Hepatic stellate cell (primary cell): ENCODE data around the gene RCOR3.

ENCODE experiments used
- DNase-seq: peaks from one replicate; pipeline ENCODE4 v3.0.0; 2011; ENCODE audit warnings: low spot score

The RCOR3 gene

DNA sequence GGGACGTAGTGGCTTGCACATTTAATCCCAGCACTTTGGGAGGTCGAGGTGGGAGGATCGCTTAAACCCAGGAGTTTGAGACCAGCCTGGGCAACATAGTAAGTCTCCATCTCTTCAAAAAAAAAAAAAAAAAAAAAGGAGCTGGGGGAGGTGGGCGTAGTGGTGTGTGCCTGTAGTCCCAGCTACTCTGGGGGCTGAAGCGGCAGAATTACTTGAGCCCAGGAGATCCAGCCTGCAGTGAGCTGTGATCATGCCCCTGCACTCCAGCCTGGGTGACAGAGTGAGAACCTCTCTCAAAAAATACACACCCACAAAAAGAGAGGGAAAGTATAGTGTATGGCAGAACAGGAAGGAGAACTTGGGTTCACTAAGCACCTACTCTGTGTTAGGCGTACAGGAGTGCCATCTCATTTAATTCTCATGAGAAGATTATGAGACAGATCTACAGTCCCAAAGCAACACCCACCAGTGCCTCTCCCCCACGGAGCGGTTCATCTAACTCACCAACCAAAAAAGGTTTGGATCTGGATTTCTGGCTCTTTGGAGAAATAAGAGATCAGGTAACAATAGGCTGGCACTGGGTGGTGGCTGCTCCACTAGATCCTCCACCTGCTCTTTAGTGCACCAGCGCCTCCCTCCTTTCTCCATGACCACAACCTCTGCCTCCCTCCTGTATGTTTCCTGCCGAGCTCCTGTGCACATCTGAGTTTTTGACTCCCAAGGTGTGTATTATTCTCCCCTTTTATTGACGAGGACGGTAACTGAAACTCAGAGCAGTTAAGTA, 66.0 kb downstream of the RCOR3 start:
- no peak for DNase-seq

DNA sequence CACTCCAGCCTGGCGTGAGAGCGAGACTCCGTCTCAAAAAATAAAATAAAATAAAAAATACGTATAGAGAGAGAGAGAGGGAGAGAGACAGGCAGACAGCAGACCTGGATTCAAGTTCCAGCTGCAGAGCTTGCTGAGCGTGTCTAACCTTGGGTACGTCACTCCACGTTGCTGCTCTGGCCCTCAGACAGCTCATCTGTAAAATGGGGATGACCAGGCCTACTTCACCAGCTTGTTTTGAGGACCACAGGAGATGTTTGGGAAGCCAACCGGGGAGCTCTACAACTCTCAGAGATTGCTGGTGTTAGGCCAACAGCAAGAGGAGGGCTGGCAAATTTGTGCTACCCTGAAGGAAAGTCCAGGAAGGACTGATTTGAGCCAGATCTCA, 67.0 kb downstream of the RCOR3 start:
- no peak for DNase-seq

DNA sequence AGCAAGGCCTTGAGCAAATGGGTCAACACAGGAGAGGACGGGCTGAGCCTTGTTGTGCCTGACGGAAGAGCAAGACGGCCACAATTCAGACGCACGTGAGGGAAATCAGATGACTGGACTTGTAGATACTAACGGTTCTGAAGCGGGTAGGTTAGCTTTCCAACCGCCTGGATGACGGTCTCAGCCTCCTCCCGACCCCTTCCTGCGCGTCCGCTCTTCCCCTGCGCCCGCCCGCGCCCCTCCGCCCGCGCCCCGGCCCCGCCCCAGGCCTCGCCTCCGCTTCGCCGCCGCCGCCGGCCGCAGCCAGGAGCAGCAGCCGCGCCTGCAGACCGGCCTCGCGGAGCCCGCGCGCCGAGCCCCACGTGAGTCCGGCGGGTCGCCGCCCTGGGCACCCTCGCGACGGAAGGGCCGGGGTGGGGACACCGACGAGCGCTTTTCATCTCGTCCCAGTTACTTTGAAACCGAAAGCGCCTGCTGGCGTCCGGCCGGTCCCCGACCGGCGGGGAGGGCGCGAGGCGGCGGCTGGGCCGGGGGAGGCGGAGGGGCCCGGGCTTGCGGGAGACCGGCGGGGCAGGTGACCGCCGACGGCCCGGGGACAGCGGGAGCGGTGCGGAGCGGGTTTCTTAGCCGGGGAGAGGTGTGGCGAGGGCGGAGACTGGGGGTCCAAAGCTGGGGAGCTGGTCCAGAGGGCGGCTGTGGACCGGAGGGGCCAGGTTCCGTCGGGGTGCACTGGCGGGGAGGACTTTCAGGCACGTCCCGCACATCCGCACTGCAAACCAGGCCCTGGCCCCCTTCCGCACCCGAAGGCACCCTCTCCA, 67.6 kb downstream of the RCOR3 start, which contains the start of gene TRAF5:
Gene TRAF5, plus strand, starts transcription at position 306 of the 818 bp plus-strand sequence. CDS start 26,407 bp downstream, outside the sequence.
- peak; percentile 43 for DNase-seq

DNA sequence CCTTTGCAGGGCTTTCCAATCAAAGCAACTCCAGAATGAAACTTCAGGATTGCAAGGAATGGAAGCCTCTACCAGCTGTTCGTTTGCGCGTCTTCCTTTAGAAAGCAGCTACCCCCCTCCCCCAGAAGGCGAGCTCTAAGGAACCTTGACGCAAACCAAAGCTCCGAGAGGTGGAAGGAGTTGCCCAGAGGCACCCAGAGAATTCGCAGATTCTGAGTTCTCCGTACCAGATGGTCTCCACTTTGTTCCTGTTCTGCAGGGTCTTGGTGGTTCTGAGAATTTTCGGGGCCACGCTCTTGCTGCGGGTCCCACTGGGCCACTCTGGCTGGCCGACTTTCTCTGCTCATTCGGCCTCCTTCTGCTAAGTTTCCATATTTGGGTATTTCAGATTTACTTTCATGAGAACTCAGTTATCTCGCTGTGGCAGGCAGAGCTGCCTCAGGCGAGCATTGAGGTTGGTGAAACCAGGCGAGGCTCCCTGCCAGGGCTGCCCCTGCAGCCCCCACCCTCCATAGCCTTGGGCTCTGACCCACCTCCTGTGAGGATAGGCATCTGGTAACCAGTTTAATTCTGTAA, 68.3 kb downstream of the RCOR3 start:
- peak; percentile 72 for DNase-seq

DNA sequence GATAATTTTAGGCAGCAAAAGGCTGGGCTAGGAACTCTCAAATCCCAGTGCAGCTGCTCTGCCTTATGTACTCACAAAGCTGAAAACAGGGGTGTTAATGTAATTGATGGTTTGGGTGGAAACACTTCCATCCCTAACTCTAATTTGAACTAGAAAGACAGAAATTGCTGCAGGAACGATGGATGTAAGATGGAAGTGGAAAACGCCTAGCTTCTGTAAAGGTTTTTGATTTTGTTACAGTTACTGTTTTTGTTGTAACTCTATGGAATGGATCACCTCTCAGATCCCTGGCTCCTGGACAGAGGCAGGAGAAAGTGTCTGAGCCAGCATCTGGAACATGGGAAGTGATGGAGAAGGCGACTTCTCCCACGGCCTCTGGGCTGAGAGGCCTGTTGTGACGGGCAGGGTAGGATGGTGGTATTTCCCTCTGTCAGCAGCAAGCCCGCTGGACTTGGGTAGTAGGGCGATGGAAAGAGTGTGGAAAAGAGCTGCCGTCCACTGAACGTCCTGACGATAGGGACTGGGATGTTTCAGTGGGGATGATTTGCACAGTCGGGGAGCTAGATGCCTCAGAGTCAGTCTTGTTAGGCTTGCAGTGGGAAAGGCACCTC, 69.0 kb downstream of the RCOR3 start:
- no peak for DNase-seq

DNA sequence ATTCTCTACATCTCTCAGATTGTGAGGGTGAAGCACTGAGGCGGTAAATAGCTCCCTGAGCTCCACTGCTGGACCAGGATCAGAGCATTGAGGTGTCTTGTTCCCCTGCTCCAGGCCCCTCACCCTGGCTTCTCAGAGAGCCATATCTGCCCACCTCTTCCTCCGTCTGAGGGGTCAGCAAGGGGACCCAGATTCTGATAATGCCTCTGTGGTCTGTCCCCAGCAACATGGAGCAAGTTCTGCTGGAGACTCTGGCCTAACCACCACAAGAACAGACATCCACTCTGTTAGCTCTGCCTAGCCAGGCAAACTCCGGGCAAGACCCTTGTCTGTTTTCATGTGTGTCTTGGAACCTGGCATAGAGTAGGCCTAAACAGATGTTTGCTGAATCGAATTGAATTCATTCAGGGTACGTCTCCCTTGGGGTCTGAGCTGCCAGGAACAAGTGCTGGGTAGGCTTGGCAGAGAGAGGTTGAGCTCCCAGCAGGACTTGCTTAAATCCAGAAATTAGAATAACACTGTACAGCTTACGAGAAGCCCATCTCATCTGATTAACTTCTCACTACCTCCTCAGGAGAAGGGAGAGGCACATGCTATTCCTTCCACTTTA, 69.8 kb downstream of the RCOR3 start:
- no peak for DNase-seq

DNA sequence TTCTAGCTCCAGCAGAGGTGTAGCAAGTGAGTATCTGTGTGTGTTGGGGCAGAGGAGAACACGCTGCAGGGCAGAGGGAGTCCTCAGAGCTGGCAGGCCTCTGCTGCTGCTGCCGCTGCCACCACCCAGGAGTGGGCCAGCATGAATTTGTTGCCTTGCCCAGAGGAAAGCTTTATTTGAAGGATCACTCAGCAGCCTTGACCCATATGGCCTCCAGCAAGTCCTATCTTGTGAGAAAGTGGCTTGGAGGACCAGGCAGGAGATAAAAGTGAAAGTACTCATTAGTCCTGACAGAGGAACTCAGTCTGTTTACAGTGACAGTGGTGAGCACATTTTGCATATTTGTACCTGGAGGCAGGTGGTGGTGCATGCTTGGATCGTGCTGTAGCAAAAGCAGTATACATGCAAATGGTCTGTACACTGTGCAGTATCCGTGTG, 70.6 kb downstream of the RCOR3 start:
- DNase-seq: no peak

DNA sequence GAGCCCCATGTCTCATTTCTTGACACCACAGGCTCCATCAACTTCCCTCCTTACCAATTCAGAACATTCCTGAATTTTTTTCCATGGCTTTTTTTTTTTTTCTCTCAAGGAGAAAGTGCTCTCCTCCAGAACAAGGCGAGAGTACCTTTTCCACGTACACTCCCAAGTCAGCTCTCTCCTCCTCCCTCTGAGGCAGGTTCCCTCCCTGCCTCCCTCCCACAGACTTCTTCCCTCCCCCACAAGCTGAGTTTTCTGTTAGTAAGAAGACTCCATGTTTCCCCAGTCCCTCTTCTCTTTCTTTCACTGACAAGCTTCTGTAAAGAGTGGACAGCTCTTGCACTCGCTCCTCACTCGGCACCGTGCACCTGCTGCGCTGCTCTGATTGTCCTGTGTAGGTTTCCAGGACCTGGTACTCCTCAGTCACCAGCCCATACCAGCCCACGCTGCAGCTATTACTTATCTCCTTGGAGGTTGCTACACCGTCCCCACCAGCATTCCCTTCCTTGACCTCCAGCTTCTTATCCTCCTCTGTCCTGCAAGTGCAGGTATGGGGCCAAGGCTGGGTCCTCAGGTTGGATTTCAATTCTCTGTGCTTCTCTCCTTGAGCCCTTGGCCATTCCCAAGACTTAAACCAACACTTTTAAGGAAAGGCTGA, 71.2 kb downstream of the RCOR3 start:
- no peak for DNase-seq

DNA sequence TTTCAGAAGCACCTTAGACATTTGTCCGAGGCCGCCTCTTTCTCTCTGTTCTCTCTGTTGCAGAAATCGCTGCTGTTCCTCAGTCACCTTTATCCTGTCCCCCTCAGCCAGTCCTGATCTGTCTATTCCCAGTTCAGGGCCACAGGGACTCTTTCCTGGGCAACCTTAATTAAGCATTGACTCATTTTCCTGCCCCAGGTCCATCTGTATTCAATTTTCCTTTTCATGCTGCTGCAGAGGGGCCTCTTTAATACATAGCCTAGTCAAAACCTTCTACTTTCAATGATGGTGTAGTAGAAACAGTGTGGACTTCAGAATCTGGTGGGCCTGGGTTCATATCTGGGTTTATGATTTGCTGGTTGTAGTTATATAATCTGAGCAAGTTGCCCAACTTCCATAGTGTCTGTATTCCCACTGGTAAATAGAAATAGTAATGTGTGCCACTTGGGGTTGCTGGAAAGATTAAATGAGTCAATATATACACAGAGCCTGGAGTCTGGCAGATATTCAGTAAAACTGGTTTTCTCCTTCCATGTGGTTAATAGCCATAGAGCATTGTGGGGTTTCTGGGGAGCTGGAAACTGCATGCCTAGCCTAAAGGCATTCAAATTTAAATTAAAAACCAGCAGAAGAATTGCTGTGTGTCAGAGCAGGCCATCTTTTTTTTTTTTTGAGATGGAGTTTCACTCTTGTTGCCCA, 72.0 kb downstream of the RCOR3 start:
- DNase-seq: no peak

DNA sequence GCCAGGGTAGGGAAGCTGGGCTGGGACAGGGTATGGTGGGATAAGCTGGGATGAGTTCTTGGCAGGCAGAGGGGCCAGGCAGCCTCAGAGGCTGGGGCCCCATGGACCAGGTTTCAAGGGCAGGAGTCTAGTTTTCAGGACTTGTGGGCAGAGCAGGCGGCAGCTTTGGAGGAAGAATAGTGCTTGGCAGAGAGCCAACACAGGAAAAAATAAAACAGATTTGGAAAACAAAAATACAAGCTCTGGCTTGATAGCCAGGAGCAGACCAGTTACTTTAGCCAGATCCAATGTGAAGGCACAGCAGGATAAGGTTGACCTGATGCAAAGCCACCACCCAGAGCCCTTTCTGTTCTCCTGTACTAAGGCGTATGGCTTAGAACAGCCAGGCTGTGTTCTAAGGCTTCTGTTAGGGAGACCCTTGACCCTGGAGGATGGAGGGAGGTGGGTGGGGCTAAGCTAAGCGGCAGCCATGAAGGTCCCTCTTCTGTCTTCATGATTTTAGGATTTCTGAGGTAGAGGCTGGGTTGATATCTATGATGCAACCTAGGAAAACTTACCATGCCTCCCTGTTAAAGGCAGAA, 73.0 kb downstream of the RCOR3 start:
- no peak for DNase-seq

DNA sequence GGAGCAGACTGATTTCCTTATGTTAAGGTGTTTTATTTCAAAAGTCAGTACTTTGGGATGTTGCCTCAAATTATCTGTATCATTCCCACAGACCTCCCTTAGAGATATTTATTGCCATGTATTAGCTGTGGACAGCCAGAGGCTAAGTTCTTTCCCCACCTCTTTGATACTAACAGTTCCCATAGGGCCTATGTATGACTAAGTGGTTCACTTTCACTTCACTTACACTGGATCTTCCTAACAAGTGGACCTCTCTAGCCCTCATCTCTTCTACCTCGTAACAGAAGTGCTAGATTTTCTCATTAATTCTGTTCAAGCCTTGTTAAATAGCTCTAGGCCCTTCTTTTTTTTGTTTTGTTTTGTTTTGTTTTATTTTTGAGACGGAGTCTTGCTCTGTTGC, 73.7 kb downstream of the RCOR3 start:
- no peak for DNase-seq

DNA sequence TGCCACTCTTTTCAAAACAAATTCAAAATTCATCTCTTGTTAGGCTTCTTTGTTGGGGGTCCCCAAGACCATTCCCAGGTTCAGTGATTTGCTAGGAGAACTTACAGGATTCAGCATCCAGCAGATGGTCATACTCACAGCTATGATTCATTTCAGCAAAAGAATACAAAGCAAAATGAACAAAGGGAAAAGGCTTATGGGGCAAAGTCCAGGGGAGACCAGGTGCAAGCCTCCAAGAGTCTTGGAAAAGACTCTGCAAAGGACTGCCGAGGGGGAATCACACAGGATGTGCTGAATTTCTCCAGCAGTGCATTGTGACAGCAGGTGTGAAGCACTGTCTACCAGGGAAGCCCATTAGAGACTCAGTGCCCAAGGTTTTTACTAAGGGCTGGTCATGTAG, 74.7 kb downstream of the RCOR3 start:
- DNase-seq: no peak

DNA sequence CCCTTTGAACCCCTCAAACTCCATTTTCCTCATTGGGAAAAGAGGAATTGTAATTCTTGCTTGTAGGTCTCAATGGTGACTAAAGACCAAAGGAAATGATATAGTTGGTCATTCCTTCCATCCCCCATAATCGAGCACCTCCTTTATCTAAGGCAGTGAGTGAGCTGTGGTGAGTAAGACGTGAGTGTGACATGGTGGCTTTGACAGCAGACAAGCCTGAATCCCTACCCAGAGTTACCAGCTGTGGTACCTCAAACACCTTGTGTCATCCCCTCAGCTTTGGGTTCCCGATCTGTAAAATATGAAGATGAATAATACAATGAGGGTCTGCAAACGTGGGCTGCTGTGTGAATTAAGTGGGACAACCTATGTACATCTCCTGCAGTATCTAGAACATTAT, 75.8 kb downstream of the RCOR3 start:
- no peak for DNase-seq

DNA sequence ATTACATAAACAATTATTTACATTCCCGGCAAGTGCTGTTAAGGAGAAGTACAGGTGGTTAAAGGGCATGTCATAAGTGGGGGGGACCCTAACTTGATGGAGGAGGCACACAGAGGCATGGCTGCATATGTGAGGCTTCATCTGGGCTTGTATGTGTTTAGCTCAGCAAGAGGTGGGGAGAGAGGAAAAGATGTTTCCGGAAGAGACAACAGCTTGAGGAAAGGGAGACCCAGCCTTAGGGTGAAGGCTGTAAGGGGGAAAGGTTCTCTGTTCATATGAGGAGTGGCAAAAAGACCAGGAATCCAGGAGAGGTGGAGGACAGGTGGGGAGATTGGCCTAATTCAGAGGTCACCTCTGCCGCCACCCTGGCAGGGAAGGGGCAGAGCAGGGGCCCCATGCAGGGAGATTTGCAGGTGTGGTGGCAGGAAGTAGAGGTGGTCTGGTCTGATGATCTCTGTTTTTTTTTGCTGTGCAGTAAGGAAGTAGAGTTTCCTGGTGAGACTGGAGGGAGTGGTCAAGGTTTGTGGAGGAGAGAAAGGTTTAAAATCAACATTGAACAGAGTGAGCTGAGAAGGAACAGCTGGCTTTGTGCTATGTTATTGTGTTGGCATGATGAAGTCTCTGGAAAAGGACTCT, 76.5 kb downstream of the RCOR3 start:
- DNase-seq: no peak

DNA sequence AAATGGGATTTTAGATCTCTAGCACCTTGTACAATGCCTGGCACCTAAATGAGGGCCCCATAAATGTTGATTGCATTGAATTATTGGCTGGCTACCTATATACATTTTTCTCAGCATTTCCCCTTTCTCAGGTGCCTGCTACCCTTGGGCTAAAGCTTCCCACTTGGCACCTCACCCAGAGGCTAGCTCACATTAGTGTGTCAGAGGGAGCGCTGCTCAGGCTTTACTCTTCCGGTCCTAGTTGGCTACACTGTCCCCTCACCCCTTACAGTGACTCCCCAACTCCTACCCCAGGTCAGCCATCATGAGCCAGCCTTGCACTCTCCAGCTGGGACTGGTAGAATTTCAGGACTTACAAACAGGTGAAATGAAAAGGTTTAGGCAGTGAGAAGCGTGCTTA, 77.0 kb downstream of the RCOR3 start:
- no peak for DNase-seq

DNA sequence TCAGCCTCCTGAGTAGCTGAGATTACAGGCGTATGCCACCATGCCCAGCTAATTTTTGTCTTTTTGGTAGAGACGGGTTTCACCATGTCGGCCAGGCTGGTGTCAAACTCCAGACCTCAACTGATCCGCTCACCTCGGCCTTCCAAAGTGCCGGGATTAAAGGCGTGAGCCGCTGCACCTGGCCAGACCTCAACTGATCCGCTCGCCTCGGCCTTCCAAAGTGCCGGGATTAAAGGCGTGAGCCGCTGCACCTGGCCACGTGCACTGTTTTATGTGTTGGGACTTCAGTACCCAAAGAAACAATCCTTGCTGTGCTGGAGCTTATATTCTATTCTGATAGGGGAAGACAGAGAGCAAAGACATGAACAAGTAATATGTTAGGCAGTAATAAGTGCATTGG, 77.6 kb downstream of the RCOR3 start:
- no peak for DNase-seq

DNA sequence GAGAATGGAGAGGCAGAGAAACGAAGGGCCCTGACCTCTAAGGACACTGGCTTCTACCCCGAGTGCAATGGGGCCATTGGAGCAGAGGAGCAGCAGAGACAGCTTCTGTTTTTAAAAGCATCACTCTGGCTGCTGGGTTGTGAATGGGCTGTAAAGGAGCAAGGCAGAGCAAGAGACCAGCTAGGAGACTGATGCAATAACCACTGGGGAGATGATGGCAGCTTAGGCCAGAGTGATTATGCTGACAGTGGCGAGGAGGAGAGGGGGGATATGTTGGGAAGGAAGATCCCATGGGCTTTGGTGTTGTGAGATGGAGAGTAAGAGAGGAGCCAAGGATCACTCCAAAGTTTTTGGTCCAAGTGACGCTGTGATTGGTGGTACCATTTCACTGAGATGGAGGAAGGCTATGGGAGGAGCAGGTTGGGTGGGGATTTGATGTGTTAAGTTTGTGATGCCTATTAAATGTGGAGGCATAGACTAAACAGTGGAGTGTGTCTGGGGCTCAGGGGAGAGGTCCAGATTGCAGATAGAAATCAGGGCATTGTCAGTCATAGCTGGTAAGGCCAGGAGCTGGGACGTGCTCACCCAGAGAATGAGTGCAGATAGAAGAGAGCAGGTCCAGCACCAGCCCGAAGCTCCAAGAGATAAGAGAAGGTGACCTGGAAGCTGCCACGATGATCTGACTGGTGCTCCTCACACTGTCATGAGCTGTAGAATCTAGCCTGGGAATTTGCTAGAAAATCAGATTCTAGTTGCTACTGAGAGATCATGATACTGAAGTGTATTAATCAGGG, 78.5 kb downstream of the RCOR3 start:
- no peak for DNase-seq

DNA sequence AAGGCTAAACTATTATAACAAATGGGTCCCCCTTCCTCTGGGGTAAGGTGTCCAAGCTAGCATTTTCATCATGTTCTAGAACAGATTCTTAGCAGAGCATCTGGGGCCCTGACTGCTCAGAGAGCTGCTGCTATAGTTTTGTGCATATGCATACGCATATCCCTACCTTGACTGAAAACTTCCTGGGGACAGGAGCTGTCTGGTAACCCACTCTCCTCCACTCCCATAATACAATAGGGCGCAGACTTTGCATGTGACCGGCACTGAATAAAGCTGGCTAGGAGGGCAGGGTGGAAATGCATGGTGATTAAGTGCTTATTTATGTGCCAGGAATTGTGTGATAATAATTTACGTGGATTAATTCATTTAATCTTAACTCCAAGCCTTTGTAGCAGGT, 79.1 kb downstream of the RCOR3 start:
- DNase-seq: no peak

DNA sequence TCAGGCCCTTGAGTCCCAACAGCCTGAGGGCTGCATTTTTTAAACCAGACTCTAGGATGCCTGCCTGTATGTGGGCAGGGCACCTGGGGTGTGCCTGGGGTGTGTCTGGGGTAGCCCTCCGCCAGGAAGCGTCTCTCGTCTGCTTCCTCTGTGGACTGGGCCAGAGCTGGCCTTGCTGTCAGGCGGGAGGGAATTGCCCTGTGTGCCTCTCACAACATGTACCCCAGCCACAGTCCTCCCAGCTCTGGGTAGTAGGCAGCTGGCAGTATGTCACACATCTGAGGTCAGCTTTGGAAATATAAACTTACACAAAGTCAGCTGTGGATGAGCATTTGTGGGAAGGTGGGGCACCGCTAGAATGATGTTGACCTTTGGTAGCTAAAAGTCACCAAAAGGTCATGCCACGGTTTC, 80.5 kb downstream of the RCOR3 start:
- DNase-seq: no peak
